ENCODE measurements around the gene CBARP. TPM values are rescaled to one million over a fixed set of nuclear protein-coding genes. Genes with fewer than 3 reads are reported as not detected.

Gene CBARP
- polyA plus RNA-seq, 1 of the 3 experiments (the other 2 are of a cell fraction), result 5.1 TPM

DNA sequence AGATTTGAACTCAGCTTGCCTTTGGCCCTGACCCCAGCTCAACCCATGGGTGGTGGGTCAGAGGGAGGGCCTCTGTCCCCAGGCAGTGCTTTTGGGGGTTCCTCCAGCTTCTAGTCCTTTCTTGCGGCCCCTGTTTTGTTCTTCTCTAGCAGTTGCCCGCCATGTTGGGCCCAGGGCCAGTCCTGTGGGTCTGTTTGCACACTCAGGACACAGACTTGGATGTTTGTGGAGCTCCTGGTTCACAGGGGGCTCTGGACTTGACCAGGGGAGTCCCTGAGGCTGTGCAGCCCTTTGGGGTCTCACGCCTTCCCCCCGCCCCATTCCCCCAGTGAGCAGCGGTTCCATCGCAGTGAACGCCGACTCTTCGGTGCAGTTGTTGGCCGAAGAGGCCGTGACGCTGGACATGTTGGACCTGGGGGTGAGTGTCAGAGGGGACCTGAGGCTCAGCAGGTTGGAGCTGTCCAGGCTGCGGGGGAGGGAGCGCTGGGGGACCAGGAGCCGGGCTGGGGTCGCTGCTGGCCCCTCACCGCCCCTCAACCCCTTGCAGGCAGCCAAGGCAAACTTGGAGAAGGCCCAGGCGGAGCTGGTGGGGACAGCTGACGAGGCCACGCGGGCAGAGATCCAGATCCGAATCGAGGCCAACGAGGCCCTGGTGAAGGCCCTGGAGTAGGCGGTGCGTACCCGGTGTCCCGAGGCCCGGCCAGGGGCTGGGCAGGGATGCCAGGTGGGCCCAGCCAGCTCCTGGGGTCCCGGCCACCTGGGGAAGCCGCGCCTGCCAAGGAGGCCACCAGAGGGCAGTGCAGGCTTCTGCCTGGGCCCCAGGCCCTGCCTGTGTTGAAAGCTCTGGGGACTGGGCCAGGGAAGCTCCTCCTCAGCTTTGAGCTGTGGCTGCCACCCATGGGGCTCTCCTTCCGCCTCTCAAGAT, 6.2 kb upstream of the CBARP start:
- H4K20me1 ChIP-seq (ENCODE audit: insufficient read depth), result 0 out of 2 replicates have a peak, but pooled peaks cover 6% of the 10 kb centered on the region
- peak; percentile 86 for DNase-seq
- no peak overlapping the region for H3K9ac ChIP-seq
- WGBS (ENCODE audit: low lambda C conversion rate), result 61% methylated on average over 14 of the region's 33 CpGs
- no peaks in the 10 kb centered on the region for H3K36me3 ChIP-seq (replicated peaks in 1 of 2; ENCODE audit: control insufficient read depth in 1 of 2, insufficient read depth in 2 of 2, low read length in 1 of 2)
- peaks cover 22 to 49% of the 10 kb centered on the region in 2 experiments; a peak in 3 of 4 replicates for H3K4me1 ChIP-seq (ENCODE audit: control insufficient read depth in 1 of 2, insufficient read depth in 2 of 2, low read depth in 1 of 2, low read length in 1 of 2)
- H3F3A ChIP-seq (replicated peaks; ENCODE audit: insufficient read depth), result peaks cover 42% of the 10 kb centered on the region
- peaks cover 40% of the 10 kb centered on the region for H3K79me2 ChIP-seq (ENCODE audit: insufficient read depth)
- no peaks in the 10 kb centered on the region for H3K27me3 ChIP-seq (ENCODE audit: insufficient read depth)
- H2AFZ ChIP-seq (ENCODE audit: low read depth), result no peak overlapping the region
- no peaks in the 10 kb centered on the region for H3K9me3 ChIP-seq
- H3K27ac ChIP-seq (ENCODE audit: low read depth in 2 of 2, low read length in 1 of 2), result peak overlapping the region; percentile 47 to 50; a peak in 2 of 4 replicates
- ChIA-PET CTCF (interaction anchor here (0.6 to 9.7 kb wide), 51 partner anchors 8 to 660 kb away, joined by 3 to 594 read pairs (median 4); partner anchors contain the start of genes ABCA7, APC2, CFD and CIRBP), POLR2A (interaction anchor here (0.6 to 2.9 kb wide), 13 partner anchors 9 to 643 kb away, joined by 3 to 110 read pairs (median 5); partner anchors contain the start of genes CIRBP and FAM174C)
- H3K4me2 ChIP-seq, result peak overlapping the region; percentile 99
- H3K9me2 ChIP-seq, result no peaks in the 10 kb centered on the region
- peak overlapping the region in 1 of 2 experiments; percentile 33; a peak in 1 of 4 replicates for H3K4me3 ChIP-seq (ENCODE audit: low read depth in 2 of 2, low read length in 1 of 2)
- TF ChIP-seq, protein P1, sequence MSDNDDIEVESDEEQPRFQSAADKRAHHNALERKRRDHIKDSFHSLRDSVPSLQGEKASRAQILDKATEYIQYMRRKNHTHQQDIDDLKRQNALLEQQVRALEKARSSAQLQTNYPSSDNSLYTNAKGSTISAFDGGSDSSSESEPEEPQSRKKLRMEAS (IDR thresholded peaks at IDR 0.05; ENCODE audit: low read depth), result no peak
- no peak for TF ChIP-seq YY1 (IDR thresholded peaks at IDR 0.05; ENCODE audit: low read depth)
- TF ChIP-seq SIN3A (IDR thresholded peaks at IDR 0.05; ENCODE audit: borderline replicate concordance, low read depth, low read length), result peak; percentile 76; the same call in 1 of the 2 replicates
- no peak for TF ChIP-seq NRF1 (IDR thresholded peaks at IDR 0.05; ENCODE audit: low read depth, low read length)
- peak; percentile 83 for TF ChIP-seq RAD21 (IDR thresholded peaks at IDR 0.05; ENCODE audit: low read length)
- no peak; the same call in 1 of the 2 replicates for TF ChIP-seq TAF1 (IDR thresholded peaks at IDR 0.05; ENCODE audit: borderline replicate concordance, low read depth, low read length)
- TF ChIP-seq TEAD4 (IDR thresholded peaks at IDR 0.05; ENCODE audit: borderline replicate concordance, insufficient read depth), result no peak
- TF ChIP-seq, protein P2, sequence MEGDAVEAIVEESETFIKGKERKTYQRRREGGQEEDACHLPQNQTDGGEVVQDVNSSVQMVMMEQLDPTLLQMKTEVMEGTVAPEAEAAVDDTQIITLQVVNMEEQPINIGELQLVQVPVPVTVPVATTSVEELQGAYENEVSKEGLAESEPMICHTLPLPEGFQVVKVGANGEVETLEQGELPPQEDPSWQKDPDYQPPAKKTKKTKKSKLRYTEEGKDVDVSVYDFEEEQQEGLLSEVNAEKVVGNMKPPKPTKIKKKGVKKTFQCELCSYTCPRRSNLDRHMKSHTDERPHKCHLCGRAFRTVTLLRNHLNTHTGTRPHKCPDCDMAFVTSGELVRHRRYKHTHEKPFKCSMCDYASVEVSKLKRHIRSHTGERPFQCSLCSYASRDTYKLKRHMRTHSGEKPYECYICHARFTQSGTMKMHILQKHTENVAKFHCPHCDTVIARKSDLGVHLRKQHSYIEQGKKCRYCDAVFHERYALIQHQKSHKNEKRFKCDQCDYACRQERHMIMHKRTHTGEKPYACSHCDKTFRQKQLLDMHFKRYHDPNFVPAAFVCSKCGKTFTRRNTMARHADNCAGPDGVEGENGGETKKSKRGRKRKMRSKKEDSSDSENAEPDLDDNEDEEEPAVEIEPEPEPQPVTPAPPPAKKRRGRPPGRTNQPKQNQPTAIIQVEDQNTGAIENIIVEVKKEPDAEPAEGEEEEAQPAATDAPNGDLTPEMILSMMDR (IDR thresholded peaks at IDR 0.05), result peak; percentile 86
- TF ChIP-seq TCF12 (IDR thresholded peaks at IDR 0.05), result no peak
- TF ChIP-seq, protein P3, sequence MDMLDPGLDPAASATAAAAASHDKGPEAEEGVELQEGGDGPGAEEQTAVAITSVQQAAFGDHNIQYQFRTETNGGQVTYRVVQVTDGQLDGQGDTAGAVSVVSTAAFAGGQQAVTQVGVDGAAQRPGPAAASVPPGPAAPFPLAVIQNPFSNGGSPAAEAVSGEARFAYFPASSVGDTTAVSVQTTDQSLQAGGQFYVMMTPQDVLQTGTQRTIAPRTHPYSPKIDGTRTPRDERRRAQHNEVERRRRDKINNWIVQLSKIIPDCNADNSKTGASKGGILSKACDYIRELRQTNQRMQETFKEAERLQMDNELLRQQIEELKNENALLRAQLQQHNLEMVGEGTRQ (IDR thresholded peaks at IDR 0.05; ENCODE audit: borderline replicate concordance, low read depth, low read length), result no peak
- TF ChIP-seq JUND (IDR thresholded peaks at IDR 0.05), result no peak
- peak; percentile 84 for TF ChIP-seq SMC3 (IDR thresholded peaks at IDR 0.05; ENCODE audit: low read depth, low read length)
- TF ChIP-seq, protein P4, sequence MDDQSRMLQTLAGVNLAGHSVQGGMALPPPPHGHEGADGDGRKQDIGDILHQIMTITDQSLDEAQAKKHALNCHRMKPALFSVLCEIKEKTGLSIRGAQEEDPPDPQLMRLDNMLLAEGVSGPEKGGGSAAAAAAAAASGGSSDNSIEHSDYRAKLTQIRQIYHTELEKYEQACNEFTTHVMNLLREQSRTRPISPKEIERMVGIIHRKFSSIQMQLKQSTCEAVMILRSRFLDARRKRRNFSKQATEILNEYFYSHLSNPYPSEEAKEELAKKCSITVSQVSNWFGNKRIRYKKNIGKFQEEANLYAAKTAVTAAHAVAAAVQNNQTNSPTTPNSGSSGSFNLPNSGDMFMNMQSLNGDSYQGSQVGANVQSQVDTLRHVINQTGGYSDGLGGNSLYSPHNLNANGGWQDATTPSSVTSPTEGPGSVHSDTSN (IDR thresholded peaks at IDR 0.05), result no peak
- TF ChIP-seq, protein P5, sequence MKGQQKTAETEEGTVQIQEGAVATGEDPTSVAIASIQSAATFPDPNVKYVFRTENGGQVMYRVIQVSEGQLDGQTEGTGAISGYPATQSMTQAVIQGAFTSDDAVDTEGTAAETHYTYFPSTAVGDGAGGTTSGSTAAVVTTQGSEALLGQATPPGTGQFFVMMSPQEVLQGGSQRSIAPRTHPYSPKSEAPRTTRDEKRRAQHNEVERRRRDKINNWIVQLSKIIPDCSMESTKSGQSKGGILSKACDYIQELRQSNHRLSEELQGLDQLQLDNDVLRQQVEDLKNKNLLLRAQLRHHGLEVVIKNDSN (IDR thresholded peaks at IDR 0.05; ENCODE audit: borderline replicate concordance, low read depth), result no peak
- TF ChIP-seq NFIC (IDR thresholded peaks at IDR 0.05; ENCODE audit: borderline replicate concordance), result no peak
- TF ChIP-seq GABPA (IDR thresholded peaks at IDR 0.05; ENCODE audit: low read depth), result no peak
- TF ChIP-seq RXRA (IDR thresholded peaks at IDR 0.05; ENCODE audit: borderline replicate concordance, low read depth), result no peak
- no peak for TF ChIP-seq FOXM1 (IDR thresholded peaks at IDR 0.05; ENCODE audit: low read depth)
- TF ChIP-seq, protein P6, sequence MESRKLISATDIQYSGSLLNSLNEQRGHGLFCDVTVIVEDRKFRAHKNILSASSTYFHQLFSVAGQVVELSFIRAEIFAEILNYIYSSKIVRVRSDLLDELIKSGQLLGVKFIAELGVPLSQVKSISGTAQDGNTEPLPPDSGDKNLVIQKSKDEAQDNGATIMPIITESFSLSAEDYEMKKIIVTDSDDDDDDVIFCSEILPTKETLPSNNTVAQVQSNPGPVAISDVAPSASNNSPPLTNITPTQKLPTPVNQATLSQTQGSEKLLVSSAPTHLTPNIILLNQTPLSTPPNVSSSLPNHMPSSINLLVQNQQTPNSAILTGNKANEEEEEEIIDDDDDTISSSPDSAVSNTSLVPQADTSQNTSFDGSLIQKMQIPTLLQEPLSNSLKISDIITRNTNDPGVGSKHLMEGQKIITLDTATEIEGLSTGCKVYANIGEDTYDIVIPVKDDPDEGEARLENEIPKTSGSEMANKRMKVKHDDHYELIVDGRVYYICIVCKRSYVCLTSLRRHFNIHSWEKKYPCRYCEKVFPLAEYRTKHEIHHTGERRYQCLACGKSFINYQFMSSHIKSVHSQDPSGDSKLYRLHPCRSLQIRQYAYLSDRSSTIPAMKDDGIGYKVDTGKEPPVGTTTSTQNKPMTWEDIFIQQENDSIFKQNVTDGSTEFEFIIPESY (IDR thresholded peaks at IDR 0.05; ENCODE audit: borderline replicate concordance, low read depth), result no peak
- TF ChIP-seq, protein P7, sequence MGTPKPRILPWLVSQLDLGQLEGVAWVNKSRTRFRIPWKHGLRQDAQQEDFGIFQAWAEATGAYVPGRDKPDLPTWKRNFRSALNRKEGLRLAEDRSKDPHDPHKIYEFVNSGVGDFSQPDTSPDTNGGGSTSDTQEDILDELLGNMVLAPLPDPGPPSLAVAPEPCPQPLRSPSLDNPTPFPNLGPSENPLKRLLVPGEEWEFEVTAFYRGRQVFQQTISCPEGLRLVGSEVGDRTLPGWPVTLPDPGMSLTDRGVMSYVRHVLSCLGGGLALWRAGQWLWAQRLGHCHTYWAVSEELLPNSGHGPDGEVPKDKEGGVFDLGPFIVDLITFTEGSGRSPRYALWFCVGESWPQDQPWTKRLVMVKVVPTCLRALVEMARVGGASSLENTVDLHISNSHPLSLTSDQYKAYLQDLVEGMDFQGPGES (IDR thresholded peaks at IDR 0.05; ENCODE audit: low read depth, low read length), result no peak
- no peak for TF ChIP-seq EZH2phosphoT487 (IDR thresholded peaks at IDR 0.05; ENCODE audit: borderline replicate concordance, low read depth)
- no peak for TF ChIP-seq MXI1 (IDR thresholded peaks at IDR 0.05; ENCODE audit: low read depth, low read length)
- TF ChIP-seq ELF1 (IDR thresholded peaks at IDR 0.05), result no peak
- no peak for TF ChIP-seq MEF2A (IDR thresholded peaks at IDR 0.05; ENCODE audit: borderline replicate concordance, low read depth)
- TF ChIP-seq FOXJ3 (CRISPR knock-in tag; IDR thresholded peaks at IDR 0.05), result no peak

Data from SK-N-SH (cell line).